SU-DHL-6 (cell line): ENCODE measurements around the gene ENTREP3.

Experiments used
- H2AFZ ChIP-seq: fragments of 200-600 bp; sonication (generic); 2 replicates; pipeline ENCODE4 v1.6.1; 2014; ENCODE audit warnings: low read depth, mild to moderate bottlenecking, moderate library complexity, mixed read lengths, antibody characterized with exemption, low read length; ENCODE audit not compliant: severe bottlenecking
- H3F3A ChIP-seq: fragments of 200-600 bp; shearing (Covaris generic); 2 replicates; pipeline ENCODE4 v1.6.0; 2016; ENCODE audit warnings: antibody characterized with exemption, mild to moderate bottlenecking; ENCODE audit not compliant: insufficient read depth
- H3K27ac ChIP-seq: fragments of 200-600 bp; sonication (generic); 2 replicates; pipeline ENCODE4 v1.5.1; 2016; ENCODE audit warnings: low read depth, mild to moderate bottlenecking, low read length, moderate library complexity, mixed read lengths
- H3K27me3 ChIP-seq: fragments of 200-600 bp; sonication (generic), shearing (Covaris generic); 2 replicates; pipeline ENCODE4 v1.6.0; 2014; ENCODE audit warnings: mild to moderate bottlenecking, low read length
- H3K36me3 ChIP-seq: fragments of 200-600 bp; sonication (generic); 2 replicates; pipeline ENCODE4 v1.6.1; 2014; ENCODE audit warnings: mild to moderate bottlenecking, low read length, mixed read lengths
- H3K4me2 ChIP-seq: fragments of 300-600, 200-600 bp; shearing (Covaris generic), sonication (generic); 2 replicates; pipeline ENCODE4 v1.6.0; 2014; ENCODE audit warnings: low read length, low read depth, mild to moderate bottlenecking; ENCODE audit not compliant: poor library complexity, severe bottlenecking
- H3K4me3 ChIP-seq: fragments of 200-600 bp; sonication (generic); 2 replicates; pipeline ENCODE4 v1.5.1; 2014; ENCODE audit warnings: antibody characterized with exemption, low read length, mild to moderate bottlenecking, mixed read lengths; ENCODE audit not compliant: insufficient read depth, poor library complexity, severe bottlenecking
- H3K79me2 ChIP-seq: fragments of 200-600 bp; sonication (generic); 2 replicates; pipeline ENCODE4 v1.6.1; 2014; ENCODE audit warnings: mild to moderate bottlenecking, low read length, moderate library complexity; ENCODE audit not compliant: insufficient read depth
- H3K9ac ChIP-seq: fragments of 200-600 bp; sonication (generic); 2 replicates; pipeline ENCODE4 v1.7.0; 2014; ENCODE audit warnings: mild to moderate bottlenecking, low read length
- H3K9me2 ChIP-seq: fragments of 200-600 bp; sonication (generic); replicated peaks from 2 replicates; pipeline ENCODE4 v1.6.1; 2014; ENCODE audit warnings: low read length; ENCODE audit not compliant: insufficient read depth
- H3K9me3 ChIP-seq: fragments of 200-600 bp; sonication (generic); 2 replicates; pipeline ENCODE4 v1.6.1; 2014; ENCODE audit warnings: low read length, mixed read lengths; ENCODE audit not compliant: insufficient read depth
- H4K20me1 ChIP-seq: fragments of 200-600 bp; sonication (generic); 2 replicates; pipeline ENCODE4 v1.6.1; 2014; ENCODE audit warnings: low read depth, mild to moderate bottlenecking, antibody characterized with exemption, low read length, moderate library complexity, mixed read lengths
- EZH2phosphoT487 ChIP-seq: fragments of 200-600 bp; sonication (generic), shearing (Covaris generic); conservative IDR thresholded peaks from 2 replicates; pipeline ENCODE4 v1.6.1; 2018; ENCODE audit warnings: mild to moderate bottlenecking, antibody characterized with exemption, low read length, moderate library complexity, mixed read lengths
- TF ChIP-seq, protein P1 (sequence below): fragments of 200-600 bp; sonication (generic); IDR thresholded peaks from one replicate; pipeline ENCODE4 v1.5.1; 2017; ENCODE audit warnings: antibody characterized with exemption, mild to moderate bottlenecking, low read length, moderate library complexity; ENCODE audit not compliant: insufficient read depth, poor library complexity, severe bottlenecking

ENTREP3 gene

DNA sequence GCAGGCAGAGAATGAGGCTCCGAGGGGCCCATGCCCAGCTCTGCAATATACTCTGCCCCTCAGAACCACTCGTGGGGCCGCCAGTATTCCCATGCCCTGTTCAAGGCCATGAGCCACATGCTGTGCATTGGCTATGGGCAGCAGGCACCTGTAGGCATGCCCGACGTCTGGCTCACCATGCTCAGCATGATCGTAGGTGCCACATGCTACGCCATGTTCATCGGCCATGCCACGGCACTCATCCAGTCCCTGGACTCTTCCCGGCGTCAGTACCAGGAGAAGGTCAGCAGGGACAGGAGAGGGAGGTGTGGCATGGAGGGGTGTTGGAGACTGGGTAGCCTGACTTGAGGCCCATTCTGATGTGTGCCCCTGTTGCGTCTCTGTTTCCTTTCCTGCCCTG lies 29.2 kb upstream of the ENTREP3 start:
- Histone ChIP-seq H3K4me2 (no peak overlapping the region), H3K9ac (no peak overlapping the region), H3K36me3 (no peaks in the 10 kb centered on the region), H3K9me2 (no peaks in the 10 kb centered on the region), H3K79me2 (0 out of 2 replicates have a peak, but pooled peaks cover 3% of the 10 kb centered on the region), H4K20me1 (no peaks in the 10 kb centered on the region), H3K4me3 (no peak overlapping the region), H3K9me3 (no peaks in the 10 kb centered on the region), H2AFZ (no peak overlapping the region), H3K27ac (no peak overlapping the region), H3F3A (peaks cover 2% of the 10 kb centered on the region; the same call in 1 of the 2 replicates), H3K27me3 (no peaks in the 10 kb centered on the region)
- TF ChIP-seq, protein P1, sequence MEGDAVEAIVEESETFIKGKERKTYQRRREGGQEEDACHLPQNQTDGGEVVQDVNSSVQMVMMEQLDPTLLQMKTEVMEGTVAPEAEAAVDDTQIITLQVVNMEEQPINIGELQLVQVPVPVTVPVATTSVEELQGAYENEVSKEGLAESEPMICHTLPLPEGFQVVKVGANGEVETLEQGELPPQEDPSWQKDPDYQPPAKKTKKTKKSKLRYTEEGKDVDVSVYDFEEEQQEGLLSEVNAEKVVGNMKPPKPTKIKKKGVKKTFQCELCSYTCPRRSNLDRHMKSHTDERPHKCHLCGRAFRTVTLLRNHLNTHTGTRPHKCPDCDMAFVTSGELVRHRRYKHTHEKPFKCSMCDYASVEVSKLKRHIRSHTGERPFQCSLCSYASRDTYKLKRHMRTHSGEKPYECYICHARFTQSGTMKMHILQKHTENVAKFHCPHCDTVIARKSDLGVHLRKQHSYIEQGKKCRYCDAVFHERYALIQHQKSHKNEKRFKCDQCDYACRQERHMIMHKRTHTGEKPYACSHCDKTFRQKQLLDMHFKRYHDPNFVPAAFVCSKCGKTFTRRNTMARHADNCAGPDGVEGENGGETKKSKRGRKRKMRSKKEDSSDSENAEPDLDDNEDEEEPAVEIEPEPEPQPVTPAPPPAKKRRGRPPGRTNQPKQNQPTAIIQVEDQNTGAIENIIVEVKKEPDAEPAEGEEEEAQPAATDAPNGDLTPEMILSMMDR = no peak
- TF ChIP-seq EZH2phosphoT487 = no peak

DNA sequence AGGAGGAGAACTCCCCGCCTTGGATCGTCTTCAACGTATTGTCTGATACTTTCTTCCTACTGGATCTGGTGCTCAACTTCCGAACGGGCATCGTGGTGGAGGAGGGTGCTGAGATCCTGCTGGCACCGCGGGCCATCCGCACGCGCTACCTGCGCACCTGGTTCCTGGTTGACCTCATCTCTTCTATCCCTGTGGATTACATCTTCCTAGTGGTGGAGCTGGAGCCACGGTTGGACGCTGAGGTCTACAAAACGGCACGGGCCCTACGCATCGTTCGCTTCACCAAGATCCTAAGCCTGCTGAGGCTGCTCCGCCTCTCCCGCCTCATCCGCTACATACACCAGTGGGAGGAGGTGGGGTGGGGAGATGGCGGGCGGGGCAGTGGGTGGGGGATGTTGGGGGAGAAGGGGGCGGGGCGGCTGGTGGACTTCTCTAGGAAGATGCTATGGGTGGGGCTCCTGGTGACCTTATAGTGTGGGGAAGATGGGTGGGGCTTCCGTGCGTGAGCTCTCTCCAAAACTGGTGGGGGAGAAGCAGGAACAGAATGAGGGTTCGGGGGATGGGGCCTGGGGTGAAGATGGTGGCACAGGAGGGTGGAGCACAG lies 27.3 kb upstream of the ENTREP3 start:
- no peaks in the 10 kb centered on the region for H3K27me3 ChIP-seq
- no peak overlapping the region for H3K4me2 ChIP-seq
- TF ChIP-seq, protein P1 = no peak

DNA sequence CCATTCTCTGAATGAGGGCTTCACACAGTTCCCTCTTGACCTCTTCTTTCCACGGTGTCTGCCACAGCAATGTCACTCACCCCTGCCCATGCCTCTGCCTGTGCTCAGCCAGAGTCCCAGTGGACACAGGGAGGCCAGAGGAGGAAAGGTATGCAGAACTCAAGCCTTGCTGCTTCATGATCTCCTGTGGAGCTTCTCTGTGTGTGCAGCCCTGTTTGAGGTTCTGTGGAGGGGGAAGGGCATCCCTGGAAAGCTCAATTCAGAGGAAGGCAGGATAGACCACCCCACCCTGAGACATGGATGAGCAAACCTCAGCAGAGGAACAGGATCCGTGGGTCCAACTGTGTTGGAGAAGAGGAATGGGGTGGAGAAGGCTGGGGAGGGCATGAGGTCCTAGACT lies 24.0 kb upstream of the ENTREP3 start:
- Histone ChIP-seq H3K27me3 (no peaks in the 10 kb centered on the region), H3K4me2 (no peak overlapping the region), H3K9ac (0 out of 2 replicates have a peak overlapping the region, but pooled peaks have one; percentile 82), H3K27ac (no peak overlapping the region), H3K4me3 (no peak overlapping the region), H3K9me3 (no peaks in the 10 kb centered on the region), H3K36me3 (no peaks in the 10 kb centered on the region), H3K79me2 (0 out of 2 replicates have a peak, but pooled peaks cover 6% of the 10 kb centered on the region), H3K9me2 (no peaks in the 10 kb centered on the region), H3F3A (peaks cover 36% of the 10 kb centered on the region), H2AFZ (no peak overlapping the region), H4K20me1 (no peaks in the 10 kb centered on the region)
- TF ChIP-seq, protein P1 = no peak
- TF ChIP-seq EZH2phosphoT487 = no peak

More for the DNA sequence above, 27.3 kb upstream of the ENTREP3 start:
- H2AFZ ChIP-seq = no peak overlapping the region
- H4K20me1 ChIP-seq = no peaks in the 10 kb centered on the region
- peaks cover 18% of the 10 kb centered on the region; the same call in 1 of the 2 replicates for H3F3A ChIP-seq
- no peaks in the 10 kb centered on the region for H3K9me3 ChIP-seq
- no peak overlapping the region for H3K4me3 ChIP-seq
- H3K79me2 ChIP-seq = 0 out of 2 replicates have a peak, but pooled peaks cover 6% of the 10 kb centered on the region
- no peak overlapping the region for H3K27ac ChIP-seq
- no peaks in the 10 kb centered on the region for H3K9me2 ChIP-seq
- H3K9ac ChIP-seq = no peak overlapping the region
- H3K36me3 ChIP-seq = no peaks in the 10 kb centered on the region
